Uterus (tissue), 4 donors: Measurements from ENCODE around the gene ASAH2B. TPM values are rescaled to one million over a fixed set of nuclear protein-coding genes. Genes with fewer than 3 reads are reported as not detected.
"Not testable (repeated sequence)": the region's sequence is repeated elsewhere in the genome, so short reads cannot be mapped to it uniquely, and the experiment has no call there.

Experiments
- DNase-seq, 2 donors: peaks; one replicate each; pipeline ENCODE4 v3.0.0-alpha.2; 2019 to 2020
- H3K27ac ChIP-seq, 2 donors: fragments of 200-600 bp; sonication (generic); 1 replicate in 1 of 2; 2 replicates in 1 of 2; pipeline ENCODE4 v1.5.1; 2016 to 2018
- H3K27me3 ChIP-seq, 2 donors: fragments of 200-600 bp; sonication (generic); one replicate each; pipeline ENCODE4 v1.5.1; 2018 to 2019; ENCODE audit warnings: control low read depth in 1 of 2
- H3K36me3 ChIP-seq, 2 donors: fragments of 200-600 bp; sonication (generic); one replicate each; pipeline ENCODE4 v1.5.1; 2019; ENCODE audit warnings: control low read depth in 1 of 2
- H3K4me1 ChIP-seq, 2 donors: fragments of 200-600 bp; sonication (generic); one replicate each; pipeline ENCODE4 v1.5.1; 2018 to 2019; ENCODE audit warnings: control low read depth in 1 of 2
- H3K4me3 ChIP-seq, 2 donors: fragments of 200-600 bp; sonication (generic); 1 replicate in 1 of 2; 2 replicates in 1 of 2; pipeline ENCODE4 v1.5.1; 2018 to 2019; ENCODE audit warnings: mild to moderate bottlenecking in 1 of 2
- H3K9me3 ChIP-seq, 2 donors: fragments of 200-600 bp; sonication (generic); one replicate each; pipeline ENCODE4 v1.5.1; 2019; ENCODE audit warnings: control low read depth in 1 of 2
- CTCF ChIP-seq, 4 experiments: fragments of 200-600 bp in 2 of 4; fragments of 450-650 bp in 2 of 4; sonication (generic) in 2 of 4; IDR thresholded peaks; one replicate each; pipeline ENCODE4 v1.5.1; 2016 to 2019; ENCODE audit warnings: antibody characterized with exemption in 4 of 4, mild to moderate bottlenecking in 2 of 4, moderate library complexity in 1 of 4
- POLR2A ChIP-seq, 2 donors: fragments of 450-650 bp; IDR thresholded peaks; one replicate each; pipeline ENCODE4 v1.6.1; 2016; ENCODE audit warnings: antibody characterized with exemption in 2 of 2, mild to moderate bottlenecking in 1 of 2, moderate library complexity in 1 of 2
- intact Hi-C: fragments of 100-400 bp; cut with DNase I; formaldehyde crosslinking; loops from one replicate; pipeline ENCODE4 v1.15.1; 2023; ENCODE audit warnings: low total_unique reads
- total RNA-seq, 4 donors: library from RNA; depleted of rRNA in 3 of 4; stranded (reverse); fragments of >200 nt in 3 of 4; gene quantifications; one replicate each; pipeline versions ENCODE4 v1.1.0 to v1.2.4, GENCODE V29; 2014 to 2023
- donor health status: DM: yes; HTN: yes; CAD: no.

The ASAH2B gene
- total RNA-seq = 1 to 10 TPM in 2 of 4 donors, under 1 TPM in 2; under 0.01 to 9.0 (median 1.7) TPM

DNA sequence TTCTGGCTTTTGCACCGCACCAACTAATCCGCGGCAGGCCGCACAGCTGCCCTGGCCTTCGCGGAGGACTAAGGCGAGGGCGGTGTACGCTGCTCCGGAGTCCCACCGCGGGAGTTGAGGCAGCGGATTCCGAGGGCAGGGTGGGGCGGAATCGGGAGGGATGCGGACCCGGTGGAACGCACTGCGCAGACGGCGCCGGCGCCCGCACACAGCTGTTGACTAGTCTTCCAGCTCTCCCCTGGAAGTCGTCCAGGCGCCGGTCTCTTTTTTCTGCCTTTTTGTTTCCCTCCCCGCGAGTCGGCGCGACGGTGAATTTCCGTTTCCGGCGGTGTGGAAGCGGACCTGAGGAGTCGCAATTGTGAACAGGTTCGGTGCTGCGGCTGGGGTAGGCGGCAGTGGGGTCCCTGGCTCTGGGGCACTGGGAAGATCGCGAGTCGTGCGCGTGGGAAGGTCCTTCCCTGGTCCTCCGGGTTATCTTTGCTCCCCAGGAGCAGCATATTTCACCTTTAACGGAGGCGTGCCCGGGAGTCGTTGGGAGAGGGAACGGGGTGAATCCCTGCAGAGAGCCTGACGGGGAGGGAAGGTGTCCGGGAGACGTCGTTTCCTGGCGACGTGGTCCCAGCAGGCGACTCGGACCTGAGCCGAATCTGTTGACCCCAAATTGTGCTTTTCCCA, at the start of gene ASAH2B:
ASAH2B (plus strand) TSS at position 319 of the 675 bp plus-strand sequence. CDS start 5,195 bp downstream, outside the sequence.
- TF ChIP-seq CTCF (IDR thresholded peaks at IDR 0.05) (no peak), POLR2A (IDR thresholded peaks at IDR 0.05) (no peak)
- peak; percentile 68 to 75 for DNase-seq
- Histone ChIP-seq H3K27me3 (no peaks in the 10 kb centered on the region), H3K4me1 (no peaks in the 10 kb centered on the region), H3K9me3 (no peaks in the 10 kb centered on the region), H3K27ac (peak within 1 kb of the TSS; percentile 64 to 75), H3K36me3 (no peaks in the 10 kb centered on the region), H3K4me3 (peak within 1 kb of the TSS; percentile 59 to 72)
- intact Hi-C loops = no loop called here

GRCh38 chr10:50697819-50698218, 41.9 kb upstream of the ASAH2B start:
- H3K27me3 ChIP-seq, H3K36me3 ChIP-seq, H3K9me3 ChIP-seq, DNase-seq, H3K4me1 ChIP-seq, H3K4me3 ChIP-seq, H3K27ac ChIP-seq, intact Hi-C loops: not testable (repeated sequence)

- H3K27me3 ChIP-seq, H3K4me1 ChIP-seq, H3K36me3 ChIP-seq, intact Hi-C loops, H3K4me3 ChIP-seq, H3K27ac ChIP-seq, H3K9me3 ChIP-seq, DNase-seq: not testable (repeated sequence)
These were observed 37.8 kb upstream of the ASAH2B start for GRCh38 chr10:50701947-50702346.

GRCh38 chr10:50702997-50703396, 36.7 kb upstream of the ASAH2B start:
- H3K27me3 ChIP-seq, H3K27ac ChIP-seq, H3K36me3 ChIP-seq, H3K4me3 ChIP-seq, H3K9me3 ChIP-seq, H3K4me1 ChIP-seq, DNase-seq, intact Hi-C loops: not testable (repeated sequence)

GRCh38 chr10:50704436-50705079, 35.2 kb upstream of the ASAH2B start:
- H3K9me3 ChIP-seq, H3K4me1 ChIP-seq, H3K36me3 ChIP-seq, H3K27ac ChIP-seq, H3K27me3 ChIP-seq, H3K4me3 ChIP-seq, DNase-seq, intact Hi-C loops: not testable (repeated sequence)

DNA sequence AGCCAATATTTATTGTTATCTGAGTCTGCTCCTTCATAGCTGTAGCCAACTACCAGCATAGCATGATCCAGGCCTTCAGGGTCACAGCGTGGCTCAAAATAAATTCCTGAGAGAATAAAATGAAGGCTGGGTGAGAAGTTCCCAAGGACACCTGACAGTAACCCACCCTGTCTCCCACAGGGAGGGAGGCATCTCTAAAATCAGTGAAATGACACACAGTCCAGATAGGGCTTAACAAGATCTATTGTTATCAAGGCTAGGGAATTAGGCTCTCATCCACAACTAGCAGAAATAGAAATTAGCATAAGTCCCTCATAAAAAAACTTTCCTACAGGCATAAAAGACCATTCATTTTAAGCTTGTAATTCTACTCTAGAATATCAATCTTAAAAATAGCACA, 33.7 kb upstream of the ASAH2B start:
- H3K4me1 ChIP-seq, H3K36me3 ChIP-seq, H3K27me3 ChIP-seq, intact Hi-C loops, H3K9me3 ChIP-seq, H3K27ac ChIP-seq, DNase-seq, H3K4me3 ChIP-seq: not testable (repeated sequence)

DNA sequence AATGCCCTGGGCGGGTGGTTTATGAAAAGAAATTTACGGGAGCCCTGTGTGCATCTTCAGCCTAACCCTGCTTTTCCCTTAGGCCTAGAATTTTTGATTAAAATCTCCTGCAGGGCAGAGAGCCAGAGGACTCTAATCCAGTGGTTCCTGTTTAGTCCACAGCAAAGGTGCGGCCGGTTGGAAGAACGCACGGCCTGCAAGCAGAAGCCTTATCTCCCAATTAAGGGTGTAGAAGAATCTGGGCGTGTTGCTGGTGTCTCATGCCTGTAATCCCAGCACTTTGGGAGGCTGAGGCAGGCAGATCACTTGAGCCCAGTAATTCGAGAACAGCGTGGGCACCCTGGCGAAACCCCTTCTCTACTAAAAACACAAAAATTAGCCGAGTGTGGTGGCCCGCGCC, 29.5 kb upstream of the ASAH2B start:
- DNase-seq, H3K27ac ChIP-seq, H3K36me3 ChIP-seq, H3K4me3 ChIP-seq, H3K4me1 ChIP-seq, intact Hi-C loops, H3K27me3 ChIP-seq, H3K9me3 ChIP-seq: not testable (repeated sequence)

DNA sequence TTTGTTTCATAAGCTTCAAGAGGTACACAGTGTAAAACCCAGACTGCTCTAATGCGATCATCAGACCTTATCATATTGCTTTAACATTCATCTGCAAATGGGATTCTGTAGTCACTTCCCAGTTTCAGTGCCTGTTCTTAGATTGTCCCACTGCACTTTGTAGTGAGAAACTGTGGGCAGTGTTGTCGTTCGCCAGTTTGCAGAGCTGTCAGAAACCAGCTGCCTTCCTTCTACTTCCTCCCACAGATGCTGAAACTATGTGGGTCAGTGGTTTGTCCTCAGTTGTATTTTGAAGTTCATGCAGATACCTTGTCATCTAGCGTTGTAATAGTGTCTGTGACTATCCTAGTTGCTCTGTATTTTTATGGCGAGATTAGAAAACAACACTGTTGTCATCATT, 15.9 kb upstream of the ASAH2B start:
- DNase-seq, H3K9me3 ChIP-seq, H3K4me3 ChIP-seq, H3K27me3 ChIP-seq, H3K36me3 ChIP-seq, H3K27ac ChIP-seq, intact Hi-C loops, H3K4me1 ChIP-seq: not testable (repeated sequence)

DNA sequence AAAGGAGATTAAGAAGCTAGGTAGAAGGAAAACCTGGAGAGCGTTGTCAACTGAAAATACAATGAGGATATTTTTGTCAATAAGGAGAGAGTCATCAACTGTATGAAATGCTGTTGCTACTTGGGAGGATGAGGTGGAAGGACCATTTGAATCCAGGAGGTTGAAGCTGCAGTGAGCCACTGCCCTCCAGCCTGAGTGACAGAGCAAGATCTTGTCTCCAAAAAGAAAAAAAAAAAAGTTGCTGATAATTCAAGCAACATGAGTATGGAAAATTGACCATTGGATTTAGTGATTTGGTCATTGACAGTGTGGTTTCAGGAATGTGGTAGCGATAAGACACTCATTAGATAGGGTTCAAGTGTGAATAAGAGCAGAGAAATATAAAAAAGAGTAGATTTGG, 11.6 kb upstream of the ASAH2B start:
- H3K4me3 ChIP-seq, H3K36me3 ChIP-seq, H3K27me3 ChIP-seq, H3K27ac ChIP-seq, DNase-seq, H3K9me3 ChIP-seq, intact Hi-C loops, H3K4me1 ChIP-seq: not testable (repeated sequence)

DNA sequence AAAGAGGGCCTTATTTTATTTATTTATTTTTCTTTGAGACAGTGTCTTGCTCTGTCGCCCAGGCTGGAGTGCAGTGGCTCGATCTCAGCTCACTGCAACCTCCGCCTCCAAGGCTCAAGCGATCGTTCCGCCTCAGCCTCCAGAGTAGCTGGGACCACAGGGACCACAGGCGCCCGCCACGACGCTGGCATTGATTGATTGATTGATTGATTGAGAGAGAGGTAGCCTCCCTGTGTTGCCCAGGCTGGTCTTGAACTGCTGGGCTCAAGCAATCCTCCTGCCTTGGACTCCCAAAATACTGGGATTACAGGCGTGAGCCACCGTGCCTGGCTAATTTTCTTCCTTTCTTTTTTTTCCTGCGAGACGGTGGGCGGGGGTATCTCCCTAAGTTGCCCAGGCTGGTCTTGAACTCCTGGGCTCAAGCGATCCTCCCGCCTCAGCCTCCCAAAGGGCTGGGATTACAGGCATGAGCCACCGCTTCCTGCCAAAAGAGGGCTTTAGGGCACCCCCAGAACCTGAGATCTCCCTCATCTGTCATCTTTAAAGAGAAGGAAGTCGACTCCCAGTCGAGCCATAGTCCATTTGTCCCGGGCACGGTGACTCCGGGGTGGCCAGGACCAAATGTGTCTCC, 634 bp upstream of the ASAH2B start:
- Histone ChIP-seq H3K27ac (peak overlapping the region; percentile 64 to 75), H3K4me3 (peak overlapping the region; percentile 59 to 72)
- DNase-seq, intact Hi-C loops, H3K4me1 ChIP-seq, H3K9me3 ChIP-seq, H3K27me3 ChIP-seq, H3K36me3 ChIP-seq: not testable (repeated sequence)
